Measurements from ENCODE around the gene ATP13A2. TPM values are rescaled to one million over a fixed set of nuclear protein-coding genes. Genes with fewer than 3 reads are reported as not detected.

Gene ATP13A2
- total RNA-seq, 1 donor from 2014 or later = 31.9 TPM

- Mint-ChIP-seq H3K4me3 (peak overlapping the region; percentile 83), H3K4me1 (peaks cover 10% of the 10 kb centered on the region), H3K36me3 (ENCODE audit: low read depth) (peaks cover 5% of the 10 kb centered on the region), H3K27ac (peak overlapping the region; percentile 68), H3K9me3 (no peaks in the 10 kb centered on the region), H3K27me3 (no peaks in the 10 kb centered on the region)
- intact Hi-C loops (cut with micrococcal nuclease) = loop anchor here (2.0 kb wide), 1 partner anchor 48 kb away; no protein-coding TSS in a partner anchor
- ATAC-seq (ENCODE audit: low read depth) (peak; percentile 93), DNase-seq (peak; percentile 70)
- TF ChIP-seq CTCF (IDR thresholded peaks at IDR 0.05) = no peak
- ChIA-PET CTCF (interaction anchor here (0.6 to 2.9 kb wide), 12 partner anchors 9 to 339 kb away, joined by 3 to 18 read pairs (median 4); no protein-coding TSS in a partner anchor), POLR2A (interaction anchor here (0.6 to 3.0 kb wide), 3 partner anchors 56 to 327 kb away, joined by 4 to 19 read pairs (median 5); no protein-coding TSS in a partner anchor)
Measured at GRCh38 chr1:16960560-16961296, 51.0 kb downstream of the ATP13A2 start.

GRCh38 chr1:16958475-16958874, 53.3 kb downstream of the ATP13A2 start:
- ATAC-seq (ENCODE audit: low read depth) (no peak), DNase-seq (no peak)
- TF ChIP-seq CTCF (IDR thresholded peaks at IDR 0.05) = no peak
- Mint-ChIP-seq H3K4me3 (no peak overlapping the region), H3K27me3 (no peaks in the 10 kb centered on the region), H3K4me1 (peaks cover 10% of the 10 kb centered on the region), H3K9me3 (no peaks in the 10 kb centered on the region), H3K27ac (no peak overlapping the region), H3K36me3 (ENCODE audit: low read depth) (no peaks in the 10 kb centered on the region)
- ChIA-PET CTCF (no interaction called here), POLR2A (no interaction called here)
- intact Hi-C loops (cut with micrococcal nuclease) = loop anchor here (10.0 kb wide), 1 partner anchor 444 kb away; the partner anchor contains the start of gene RNU1-1

GRCh38 chr1:16957731-16958130, 54.0 kb downstream of the ATP13A2 start:
- ChIA-PET POLR2A (no interaction called here), CTCF (no interaction called here)
- H3K4me1 Mint-ChIP-seq = peaks cover 11% of the 10 kb centered on the region
- no peak overlapping the region for H3K4me3 Mint-ChIP-seq
- H3K27me3 Mint-ChIP-seq = no peaks in the 10 kb centered on the region
- no peak overlapping the region for H3K27ac Mint-ChIP-seq
- DNase-seq = no peak
- no peak for TF ChIP-seq CTCF (IDR thresholded peaks at IDR 0.05)
- H3K36me3 Mint-ChIP-seq (ENCODE audit: low read depth) = no peaks in the 10 kb centered on the region
- H3K9me3 Mint-ChIP-seq = no peaks in the 10 kb centered on the region
- intact Hi-C loops (cut with micrococcal nuclease) = loop anchor here (10.0 kb wide), 1 partner anchor 443 kb away; the partner anchor contains the start of gene RNU1-1
- no peak for ATAC-seq (ENCODE audit: low read depth)

- Mint-ChIP-seq H3K9me3 (no peaks in the 10 kb centered on the region), H3K27me3 (no peaks in the 10 kb centered on the region), H3K27ac (no peak overlapping the region), H3K4me3 (no peak overlapping the region), H3K36me3 (ENCODE audit: low read depth) (no peaks in the 10 kb centered on the region), H3K4me1 (peaks cover 15% of the 10 kb centered on the region)
- intact Hi-C loops (cut with micrococcal nuclease) = loop anchor here (10.0 kb wide), 1 partner anchor 442 kb away; the partner anchor contains the start of gene RNU1-1
- POLR2A ChIA-PET = no interaction called here
- TF ChIP-seq CTCF (IDR thresholded peaks at IDR 0.05) = no peak
- no peak for ATAC-seq (ENCODE audit: low read depth)
- no peak for DNase-seq
- CTCF ChIA-PET = no interaction called here
Measured at GRCh38 chr1:16956775-16957174, 55.0 kb downstream of the ATP13A2 start.

GRCh38 chr1:16955186-16955585, 56.5 kb downstream of the ATP13A2 start:
- no peak for ATAC-seq (ENCODE audit: low read depth)
- H3K27ac Mint-ChIP-seq = no peak overlapping the region
- TF ChIP-seq CTCF (IDR thresholded peaks at IDR 0.05) = no peak
- ChIA-PET POLR2A (no interaction called here), CTCF (no interaction called here)
- H3K4me3 Mint-ChIP-seq = no peak overlapping the region
- H3K27me3 Mint-ChIP-seq = no peaks in the 10 kb centered on the region
- DNase-seq = no peak
- H3K4me1 Mint-ChIP-seq = peaks cover 8% of the 10 kb centered on the region
- H3K36me3 Mint-ChIP-seq (ENCODE audit: low read depth) = no peaks in the 10 kb centered on the region
- H3K9me3 Mint-ChIP-seq = no peaks in the 10 kb centered on the region
- intact Hi-C loops (cut with micrococcal nuclease) = loop anchor here (10.0 kb wide), 1 partner anchor 440 kb away; the partner anchor contains the start of gene RNU1-1

Measured in activated B cell treated with CpG ODN at 0.5 μM for 24 hours (primary cell).